Amygdala (tissue), 56 donors: ENCODE measurements around the gene PTPRS.

Source experiments
- DNase-seq, 56 donors: peaks; one replicate each; lab custom pipeline; 2025; lab: John Stamatoyannopoulos, UW

The PTPRS gene

DNA sequence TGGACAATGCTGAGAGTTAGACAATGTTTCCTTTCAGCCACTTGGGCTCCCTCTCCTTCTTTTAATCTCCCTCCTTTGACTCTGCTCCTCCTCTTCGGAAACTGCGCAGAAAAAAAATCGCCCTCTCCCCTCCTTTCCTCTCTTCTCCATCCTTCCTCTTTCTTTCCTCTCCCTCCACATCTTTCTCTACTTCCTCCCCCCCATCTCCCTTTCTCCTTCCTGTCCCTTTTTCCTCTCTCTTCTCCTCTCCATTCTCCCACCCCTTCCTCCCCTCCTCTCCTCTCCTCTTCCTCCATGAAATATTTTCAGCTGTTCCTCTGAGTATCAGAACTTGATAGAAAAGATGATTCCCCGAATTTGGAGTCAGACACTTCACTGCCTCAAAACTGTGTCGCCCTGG is 15.1 kb upstream of the PTPRS start:
- DNase-seq = no peak

- no peak for DNase-seq
Observed at GRCh38 chr19:5355076-5355475, 14.5 kb upstream of the PTPRS start.

DNA sequence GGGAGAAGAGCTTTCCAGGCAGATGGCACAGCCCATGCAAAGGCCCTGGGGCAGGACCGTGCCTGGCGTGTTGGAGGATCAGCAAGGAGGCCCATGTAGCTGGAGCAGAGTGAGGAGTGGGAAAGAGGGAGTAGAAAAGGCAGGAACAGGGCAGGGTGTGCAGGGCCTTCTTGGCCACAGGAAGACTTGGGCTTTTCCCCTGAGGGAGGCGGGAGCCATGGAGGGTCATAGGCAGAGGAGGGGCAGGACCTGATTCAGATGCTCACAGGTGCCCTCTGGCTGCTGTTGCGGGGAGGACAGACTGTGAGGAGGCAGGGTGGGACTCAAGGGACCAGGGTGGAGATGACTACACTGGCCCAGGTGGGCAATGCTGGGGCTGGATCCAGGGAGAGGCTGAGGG is 13.8 kb upstream of the PTPRS start:
- DNase-seq = no peak

DNA sequence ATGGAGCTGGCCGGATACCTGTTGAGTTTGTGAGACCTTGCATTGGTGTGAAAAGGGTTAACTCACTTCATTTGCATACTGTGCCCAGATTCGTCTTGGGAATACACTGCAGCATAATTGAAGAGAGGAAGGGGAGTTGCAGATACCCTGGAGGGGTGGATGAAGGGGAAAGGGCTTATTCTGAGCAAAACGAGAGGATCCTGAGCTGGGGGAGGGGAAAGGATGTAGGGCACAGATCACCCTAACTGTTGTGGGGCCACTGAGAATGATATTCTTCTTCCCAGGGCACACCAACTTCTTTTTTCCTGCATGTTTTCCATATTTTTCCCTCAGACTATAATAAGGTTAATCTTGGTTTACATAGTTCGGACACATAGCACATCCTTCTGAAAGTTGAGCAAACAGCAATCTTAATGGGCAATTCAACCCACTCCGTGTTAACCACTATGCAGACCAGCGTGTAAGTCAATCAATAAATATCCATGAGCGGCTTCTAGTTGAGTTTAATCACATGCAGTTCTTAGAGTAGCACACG is 11.7 kb upstream of the PTPRS start:
- no peak for DNase-seq

DNA sequence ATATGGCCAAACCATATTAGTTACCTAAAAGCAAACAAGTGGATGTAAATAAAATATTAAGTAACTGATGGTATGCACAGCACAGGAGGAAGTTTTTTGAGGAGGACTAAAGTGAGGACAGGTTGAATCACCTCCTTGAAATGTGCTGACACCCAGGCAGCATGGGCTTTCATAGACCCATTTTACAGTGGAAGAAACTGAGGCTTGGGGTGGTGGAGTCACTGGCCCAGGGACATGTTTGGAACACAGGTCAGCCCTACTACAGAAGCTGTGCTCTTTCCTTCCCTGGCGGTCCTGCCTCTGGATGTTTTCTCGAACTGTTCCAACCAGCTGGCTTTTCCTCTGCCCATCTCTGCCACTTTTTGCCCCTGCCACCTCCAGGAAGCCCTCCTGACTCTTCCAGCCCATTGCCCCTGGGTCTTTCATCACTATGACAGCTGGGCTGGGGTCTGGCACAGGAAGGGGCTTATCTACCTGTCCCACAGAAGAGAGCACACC is 11.2 kb upstream of the PTPRS start:
- no peak for DNase-seq

GRCh38 chr19:5349041-5349440 is 8.4 kb upstream of the PTPRS start:
- no peak for DNase-seq

DNA sequence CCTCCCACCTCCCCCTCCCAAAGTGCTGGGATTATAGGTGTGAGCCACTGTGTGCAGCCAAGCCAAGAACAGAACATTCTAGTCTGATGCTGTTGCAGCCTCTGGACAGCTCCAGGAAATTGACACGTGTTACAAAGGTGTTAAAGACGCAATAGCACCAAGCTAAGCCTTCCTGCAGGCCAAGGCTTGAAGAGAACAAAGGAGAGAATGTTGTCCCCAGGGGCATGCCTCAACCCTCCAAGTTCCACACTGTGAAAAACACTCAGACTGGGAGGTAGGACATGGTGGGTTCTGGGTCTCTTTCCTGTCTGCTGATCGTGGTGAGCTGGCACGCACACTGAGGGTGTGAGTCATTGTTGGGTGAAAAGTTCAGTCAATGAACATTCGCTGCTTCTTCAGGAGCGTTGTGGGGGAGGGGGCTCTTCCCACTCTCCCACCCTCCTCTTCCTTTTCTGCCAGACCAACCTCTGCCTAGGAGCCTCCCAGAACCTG is 5.3 kb upstream of the PTPRS start:
- no peak for DNase-seq

DNA sequence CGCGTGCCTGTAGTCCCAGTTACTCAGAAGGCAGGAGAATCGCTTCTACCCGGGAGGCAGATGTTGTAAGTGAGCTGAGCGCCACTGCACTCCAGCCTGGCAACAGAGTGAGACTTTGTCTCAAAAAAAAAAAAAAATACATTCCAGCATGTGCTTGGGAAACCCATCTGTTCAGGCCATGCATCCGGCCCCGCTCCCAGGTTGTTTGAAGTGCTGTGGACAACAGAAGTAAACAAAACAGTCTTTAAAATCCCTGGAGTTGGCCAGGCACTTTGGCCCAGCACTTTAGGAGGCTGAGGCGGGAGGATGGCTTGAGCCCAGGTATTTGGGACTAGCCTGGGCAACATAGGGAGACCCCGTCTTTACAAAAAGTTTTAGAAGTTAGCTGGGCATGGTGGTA is 3.2 kb upstream of the PTPRS start:
- no peak for DNase-seq

DNA sequence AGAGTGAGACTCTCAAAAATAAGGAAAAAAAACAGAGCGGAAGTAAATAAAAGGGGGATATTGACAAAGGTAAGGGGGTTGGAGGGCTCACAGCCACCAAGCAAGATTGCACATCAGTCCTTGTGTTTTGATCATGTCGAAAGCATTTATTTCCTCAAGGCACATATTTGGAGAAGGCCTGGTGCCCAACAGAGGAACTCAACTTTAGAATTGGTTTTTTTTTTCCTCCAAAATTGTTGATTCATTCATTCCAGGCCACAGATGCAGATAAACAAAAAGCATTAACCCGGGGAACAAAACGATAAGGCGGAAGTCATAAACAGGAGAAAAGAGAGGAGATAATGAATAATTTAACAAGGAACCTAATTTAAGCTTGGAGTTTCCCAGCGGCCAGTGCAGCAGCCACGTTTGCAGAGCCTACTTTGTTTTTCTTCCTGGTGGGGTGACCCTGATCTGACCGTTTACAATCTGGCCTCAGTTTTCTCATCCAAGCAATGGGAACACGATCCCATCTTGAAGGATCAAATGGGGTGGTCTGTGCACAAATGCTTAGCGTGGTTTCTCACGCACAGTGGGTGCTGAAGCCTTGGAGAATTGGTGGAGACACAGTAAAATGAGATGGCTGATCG is 2.1 kb upstream of the PTPRS start:
- no peak for DNase-seq

- no peak for DNase-seq
Observed at GRCh38 chr19:5341981-5342380, 1.4 kb upstream of the PTPRS start.

DNA sequence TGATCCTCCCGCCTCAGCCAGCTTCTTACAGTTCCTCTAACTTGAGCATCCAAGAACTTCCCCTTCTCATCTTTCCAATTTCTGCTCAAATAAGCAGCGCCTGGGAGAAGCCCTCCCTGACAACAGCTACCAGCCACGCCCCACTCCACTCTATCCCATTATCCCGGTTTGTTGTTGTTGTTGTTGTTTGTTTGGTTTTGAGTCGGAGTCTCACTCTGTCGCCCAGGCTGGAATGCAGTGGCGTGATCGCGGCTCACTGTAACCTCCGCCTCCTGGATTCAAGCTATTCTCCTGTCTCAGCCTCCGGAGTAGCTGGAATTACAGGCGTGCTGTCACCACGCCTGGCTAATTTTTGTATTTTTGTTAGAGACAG is 822 bp upstream of the PTPRS start:
- DNase-seq = no peak

DNA sequence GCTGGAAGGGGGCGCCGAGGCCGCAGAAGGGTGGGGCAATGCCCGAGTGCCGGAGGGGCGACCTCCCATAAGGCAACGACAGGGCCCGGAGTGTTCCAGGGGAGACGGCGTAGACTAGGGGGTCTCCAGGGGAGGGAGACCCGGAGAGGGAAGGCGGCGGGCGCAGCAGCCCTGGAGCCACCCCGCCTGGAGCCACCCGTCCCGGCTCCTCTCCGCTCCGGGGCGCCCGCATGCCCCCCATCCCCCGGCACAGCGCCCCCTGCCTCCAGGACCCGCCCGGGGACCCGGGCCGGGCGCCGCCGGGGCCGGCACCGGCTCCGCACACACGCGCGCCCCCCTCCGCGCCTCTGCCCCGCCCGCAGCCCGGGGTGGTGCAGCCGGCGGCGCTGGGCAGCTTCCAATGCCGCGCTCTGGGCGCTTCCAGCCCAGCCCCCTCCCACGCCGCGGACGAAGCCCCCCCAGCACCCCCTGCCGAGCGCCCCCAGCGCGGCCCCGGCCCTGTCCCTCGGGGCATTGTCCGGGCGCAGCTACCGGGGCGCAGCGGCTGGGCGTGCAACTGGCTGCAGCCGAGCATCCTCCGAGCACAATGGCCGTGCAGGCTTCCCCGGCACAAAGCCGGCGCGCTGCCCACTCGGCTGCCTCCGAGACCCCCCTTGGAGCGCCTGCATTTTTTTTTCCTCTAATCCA is 519 bp downstream of the PTPRS start:
- peak in 16 of 56 donors; percentile 27 to 66 (median 48) for DNase-seq

- peak in 4 of 56 donors; percentile 26 to 49 (median 44) for DNase-seq
Observed at GRCh38 chr19:5339198-5339949, 1.2 kb downstream of the PTPRS start.

GRCh38 chr19:5338656-5339197 is 1.9 kb downstream of the PTPRS start:
- DNase-seq = peak in 24 of 56 donors; percentile 8 to 60 (median 30)

DNA sequence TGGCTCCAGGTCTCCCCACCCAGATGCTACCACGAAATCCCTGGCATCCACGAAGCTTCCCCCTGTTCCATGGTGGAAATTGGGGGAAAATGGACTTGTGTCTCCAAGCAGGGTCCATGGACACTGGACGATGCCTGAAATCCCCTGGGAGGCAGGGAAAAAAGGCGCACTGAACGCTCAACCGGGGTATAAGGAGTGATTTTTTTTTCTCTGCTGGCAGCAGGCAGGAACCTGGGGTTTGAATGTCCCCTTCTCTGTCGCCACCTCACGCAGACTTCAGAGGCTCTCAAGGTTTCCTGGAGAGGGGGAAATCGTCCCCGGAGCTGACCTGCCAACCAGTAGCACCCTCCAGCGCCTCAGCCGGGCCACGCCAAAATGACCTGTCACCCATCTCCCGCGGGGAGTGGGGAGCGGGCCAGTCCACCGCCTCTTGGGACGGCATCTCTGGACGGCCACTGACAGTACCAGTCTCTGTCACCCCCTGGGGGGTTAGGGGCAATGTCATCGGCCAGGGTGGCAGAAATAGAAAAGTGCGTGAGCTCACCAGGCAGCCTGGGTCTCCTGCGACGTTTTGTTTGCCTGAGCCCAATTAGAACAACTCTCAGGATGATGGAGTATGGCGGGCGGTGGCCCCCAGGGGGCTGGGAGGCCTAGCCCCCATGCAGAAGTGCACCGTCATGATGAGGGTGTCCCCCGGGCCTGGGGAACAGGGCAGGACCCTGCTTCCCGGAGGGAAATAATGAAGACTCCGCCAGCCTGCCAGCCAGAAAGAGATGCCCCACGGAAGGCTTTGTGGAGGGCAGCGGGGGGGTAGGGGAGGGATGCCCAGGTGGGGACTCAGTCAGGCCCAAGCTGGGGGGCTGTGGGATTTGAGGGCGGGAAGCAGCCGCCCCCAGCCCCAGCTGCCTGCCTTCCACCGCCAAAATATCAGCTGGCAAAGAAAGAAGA is 2.6 kb downstream of the PTPRS start:
- DNase-seq = peak in 3 of 56 donors; percentile 15 to 31 (median 24)

GRCh38 chr19:5337126-5337525 is 3.5 kb downstream of the PTPRS start:
- DNase-seq = peak in 4 of 56 donors; percentile 6 to 43 (median 22)

GRCh38 chr19:5336195-5336965 is 4.2 kb downstream of the PTPRS start:
- peak in 3 of 56 donors; percentile 7 to 50 (median 28) for DNase-seq

- DNase-seq = no peak
Observed at GRCh38 chr19:5335593-5335992, 5.0 kb downstream of the PTPRS start.
